Bronchus fibroblast of lung (primary cell): ENCODE results near the gene RCCD1. TPM values are rescaled to one million over a fixed set of nuclear protein-coding genes. Genes with fewer than 3 reads are reported as not detected.

ENCODE experiments used
- total RNA-seq: library from RNA; depleted of rRNA; stranded (reverse); fragments of >200 nt; gene quantifications from 2 replicates; pipeline ENCODE4 v1.2.3, GENCODE V29; 2015

Gene RCCD1, protein sequence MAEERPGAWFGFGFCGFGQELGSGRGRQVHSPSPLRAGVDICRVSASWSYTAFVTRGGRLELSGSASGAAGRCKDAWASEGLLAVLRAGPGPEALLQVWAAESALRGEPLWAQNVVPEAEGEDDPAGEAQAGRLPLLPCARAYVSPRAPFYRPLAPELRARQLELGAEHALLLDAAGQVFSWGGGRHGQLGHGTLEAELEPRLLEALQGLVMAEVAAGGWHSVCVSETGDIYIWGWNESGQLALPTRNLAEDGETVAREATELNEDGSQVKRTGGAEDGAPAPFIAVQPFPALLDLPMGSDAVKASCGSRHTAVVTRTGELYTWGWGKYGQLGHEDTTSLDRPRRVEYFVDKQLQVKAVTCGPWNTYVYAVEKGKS
- total RNA-seq: 25.2 and 29.6 TPM in 2 replicates

GRCh38 chr15:90954712-90955623 is at the start of gene RCCD1:
TSS of gene RCCD1 (plus strand) at chr15:90954884. CDS start at chr15:90956735, 1,851 bp downstream.

GRCh38 chr15:90931828-90932659 is 22.6 kb upstream of the RCCD1 start, which contains the start of gene HDDC3:
TSS of gene HDDC3 (minus strand) at chr15:90932549. CDS start at chr15:90932540, 9 bp downstream.

GRCh38 chr15:90934949-90935751 is 19.5 kb upstream of the RCCD1 start, which contains the start of gene UNC45A:
TSS of gene UNC45A (plus strand) at chr15:90935285. CDS start at chr15:90935325, 40 bp downstream.

GRCh38 chr15:90994417-90995311 is 40.0 kb downstream of the RCCD1 start, which contains the start of gene PRC1:
TSS of gene PRC1 (minus strand) at chr15:90994535. CDS start at chr15:90994417, 118 bp downstream.

Other genes with a start within 250 kb of the RCCD1 start
- 7.6 and 8.4 TPM in 2 replicates for gene BLM, start 237.5 kb upstream of the RCCD1 start, total RNA-seq
- 34.6 and 35.8 TPM in 2 replicates for gene FURIN, start 86.3 kb upstream of the RCCD1 start, total RNA-seq
- 20.0 and 28.2 TPM in 2 replicates for gene FES, start 70.4 kb upstream of the RCCD1 start, total RNA-seq
- 5.7 and 11.7 TPM in 2 replicates for gene MAN2A2, start 51.6 kb upstream of the RCCD1 start, total RNA-seq
- gene HDDC3, start 22.3 kb upstream of the RCCD1 start, total RNA-seq: 30.6 and 37.5 TPM in 2 replicates
- gene UNC45A, start 19.6 kb upstream of the RCCD1 start, total RNA-seq: 51.6 and 52.5 TPM in 2 replicates
- 172 and 246 TPM in 2 replicates for gene PRC1, start 39.7 kb downstream of the RCCD1 start, total RNA-seq
- 10.6 and 11.3 TPM in 2 replicates for gene VPS33B, start 67.7 kb downstream of the RCCD1 start, total RNA-seq
- gene SV2B, start 145.4 kb downstream of the RCCD1 start, total RNA-seq: not detected in 2 replicates